H1 (cell line): Measurements from ENCODE around the gene CPEB1. TPM values are rescaled to one million over a fixed set of nuclear protein-coding genes. Genes with fewer than 3 reads are reported as not detected.

ENCODE experiments used
- CTCF ChIA-PET: fragments of 300-600 bp; sonication (Branson Sonifier 250); formaldehyde crosslinking; loops from one replicate; lab custom pipeline; 2021; ENCODE audit not compliant: partially characterized antibody; lab: Charles Lee
- POLR2A ChIA-PET: fragments of 300-600 bp; sonication (Branson Sonifier 250); formaldehyde crosslinking; loops from one replicate; lab custom pipeline; 2021; ENCODE audit warnings: inconsistent platforms; ENCODE audit not compliant: partially characterized antibody; lab: Charles Lee
- DNase-seq, 2 experiments: peaks; one replicate each; pipeline versions ENCODE4 v3.0.0 to v3.0.0-alpha.2; 2010 to 2022; ENCODE audit warnings: low spot score in 2 of 2, low read depth in 1 of 2, mixed read lengths in 1 of 2
- FAIRE-seq: peaks from 2 replicates; lab custom pipeline; 2011; peaks lifted over from hg19 to GRCh38; lab: Jason Lieb, UNC
- H2AFZ ChIP-seq: 2 replicates; pipeline ENCODE4 v1.8.1; 2012; ENCODE audit warnings: low read length, inconsistent platforms
- H2AK5ac ChIP-seq: 2 replicates; pipeline ENCODE4 v1.6.1; 2013; ENCODE audit warnings: low read depth, low read length
- H2BK120ac ChIP-seq: replicated peaks from 2 replicates; pipeline ENCODE3; 2013; ENCODE audit warnings: low read depth, low read length, inconsistent platforms
- H2BK12ac ChIP-seq: 2 replicates; pipeline ENCODE4 v1.6.1; 2013; ENCODE audit warnings: low read depth, low read length
- H2BK15ac ChIP-seq: 2 replicates; pipeline ENCODE4 v1.6.1; 2013; ENCODE audit warnings: low read length
- H2BK20ac ChIP-seq: 2 replicates; pipeline ENCODE4 v1.6.1; 2013; ENCODE audit warnings: low read length
- H2BK5ac ChIP-seq: 2 replicates; pipeline ENCODE4 v1.6.1; 2013; ENCODE audit warnings: low read depth, low read length
- H3K14ac ChIP-seq: 2 replicates; pipeline ENCODE4 v1.6.1; 2013; ENCODE audit warnings: inconsistent platforms; ENCODE audit not compliant: insufficient read length
- H3K18ac ChIP-seq: 2 replicates; pipeline ENCODE4 v1.6.1; 2013; ENCODE audit warnings: low read length; ENCODE audit errors: extremely low read depth
- H3K23ac ChIP-seq: 2 replicates; pipeline ENCODE4 v1.6.1; 2013; ENCODE audit warnings: inconsistent platforms; ENCODE audit not compliant: insufficient read length
- H3K23me2 ChIP-seq: 2 replicates; pipeline ENCODE4 v1.6.1; 2013; ENCODE audit warnings: low read depth, low read length
- H3K27ac ChIP-seq: 2 replicates; pipeline ENCODE4 v1.6.1; 2011; ENCODE audit warnings: low read depth, low read length, inconsistent platforms
- H3K27me3 ChIP-seq, 4 experiments: replicated peaks in 1 of 4; 1 replicate in 1 of 4; 2 replicates in 3 of 4; pipeline versions ENCODE4 v1.6.1 to v1.8.1; 2011 to 2013; ENCODE audit warnings: low read length in 3 of 4, mild to moderate bottlenecking in 3 of 4, inconsistent platforms in 2 of 4, mixed read lengths in 2 of 4, moderate library complexity in 1 of 4; ENCODE audit not compliant: control insufficient read depth in 3 of 4, insufficient read depth in 3 of 4; ENCODE audit errors: extremely low read depth in 1 of 4
- H3K36me3 ChIP-seq, 4 experiments: 2 replicates each; pipeline versions ENCODE4 v1.6.1 to v1.8.1; 2011 to 2013; ENCODE audit warnings: mild to moderate bottlenecking in 4 of 4, low read length in 3 of 4, moderate library complexity in 2 of 4, control low read depth in 1 of 4, inconsistent platforms in 1 of 4; ENCODE audit not compliant: insufficient read depth in 4 of 4, control insufficient read depth in 2 of 4
- H3K4ac ChIP-seq: replicated peaks from 2 replicates; pipeline ENCODE3; 2013; ENCODE audit warnings: low read length, low read depth, mixed read lengths, inconsistent platforms; ENCODE audit not compliant: insufficient read length
- H3K4me1 ChIP-seq, 4 experiments: replicated peaks in 1 of 4; 1 replicate in 1 of 4; 2 replicates in 3 of 4; pipeline versions ENCODE4 v1.6.1 to v1.8.1; 2011 to 2013; ENCODE audit warnings: low read length in 3 of 4, inconsistent platforms in 2 of 4, mixed read lengths in 1 of 4; ENCODE audit not compliant: insufficient read depth in 4 of 4, control insufficient read depth in 3 of 4
- H3K4me2 ChIP-seq, 2 experiments: 2 replicates each; pipeline versions ENCODE4 v1.6.1 to v1.8.1; 2011 to 2013; ENCODE audit warnings: low read depth in 2 of 2, low read length in 2 of 2, control low read depth in 1 of 2, inconsistent platforms in 1 of 2, mild to moderate bottlenecking in 1 of 2; ENCODE audit not compliant: insufficient read depth in 1 of 2
- H3K4me3 ChIP-seq, 4 experiments: fragments of 200-600, 300-600 bp in 1 of 4; sonication (generic), shearing (Covaris generic), sonication (Bioruptor Twin) in 1 of 4; 2 replicates each; pipeline versions ENCODE4 v1.5.1 to v1.8.1; 2011 to 2016; ENCODE audit warnings: low read length in 4 of 4, low read depth in 3 of 4, control low read depth in 2 of 4, inconsistent platforms in 2 of 4, mild to moderate bottlenecking in 2 of 4, mixed read lengths in 1 of 4, moderate library complexity in 1 of 4; ENCODE audit not compliant: insufficient read depth in 2 of 4; ENCODE audit errors: extremely low read depth in 1 of 4
- H3K56ac ChIP-seq: replicated peaks from 2 replicates; pipeline ENCODE3; 2013; ENCODE audit warnings: low read depth, mild to moderate bottlenecking, mixed read lengths, low read length, inconsistent platforms; ENCODE audit not compliant: insufficient read length
- H3K79me1 ChIP-seq: 2 replicates; pipeline ENCODE4 v1.6.1; 2013; ENCODE audit warnings: low read depth, low read length, control low read depth
- H3K79me2 ChIP-seq, 2 experiments: 2 replicates each; pipeline versions ENCODE4 v1.6.1 to v1.8.1; 2012 to 2013; ENCODE audit warnings: low read length in 2 of 2, mild to moderate bottlenecking in 2 of 2, inconsistent platforms in 1 of 2; ENCODE audit not compliant: insufficient read depth in 2 of 2, control insufficient read depth in 1 of 2
- H3K9ac ChIP-seq, 4 experiments: replicated peaks in 1 of 4; 1 replicate in 1 of 4; 2 replicates in 3 of 4; pipeline versions ENCODE4 v1.6.1 to v1.8.1; 2011 to 2013; ENCODE audit warnings: low read depth in 3 of 4, low read length in 3 of 4, control low read depth in 2 of 4, mild to moderate bottlenecking in 2 of 4, moderate library complexity in 2 of 4, inconsistent platforms in 1 of 4; ENCODE audit errors: extremely low read depth in 1 of 4
- H3K9me3 ChIP-seq, 2 experiments: 2 replicates each; pipeline versions ENCODE4 v1.6.1 to v1.8.1; 2012 to 2013; ENCODE audit warnings: mild to moderate bottlenecking in 2 of 2, moderate library complexity in 2 of 2, control low read depth in 1 of 2, inconsistent platforms in 1 of 2, low read depth in 1 of 2, low read length in 1 of 2, mixed read lengths in 1 of 2; ENCODE audit not compliant: insufficient read depth in 2 of 2
- H4K20me1 ChIP-seq, 2 experiments: replicated peaks in 1 of 2; 2 replicates each; pipeline versions ENCODE3 to v1.8.1; 2011 to 2013; ENCODE audit warnings: inconsistent platforms in 2 of 2, low read length in 2 of 2, mild to moderate bottlenecking in 1 of 2; ENCODE audit not compliant: insufficient read depth in 2 of 2, control insufficient read depth in 1 of 2
- H4K5ac ChIP-seq: 2 replicates; pipeline ENCODE4 v1.6.1; 2013; ENCODE audit warnings: low read length, low read depth, mixed read lengths, inconsistent platforms; ENCODE audit not compliant: insufficient read length
- H4K8ac ChIP-seq: 2 replicates; pipeline ENCODE4 v1.8.0; 2013; ENCODE audit warnings: mild to moderate bottlenecking, moderate library complexity, low read length, inconsistent platforms; ENCODE audit not compliant: insufficient read depth; ENCODE audit errors: extremely low read depth
- H4K91ac ChIP-seq: replicated peaks from 2 replicates; pipeline ENCODE3; 2013; ENCODE audit warnings: low read length, mixed read lengths, inconsistent platforms; ENCODE audit not compliant: insufficient read length
- ASH2L ChIP-seq: fragments of 200-600, 300-600 bp; sonication (generic); IDR thresholded peaks from one replicate; pipeline ENCODE4 v1.7.1; 2017; ENCODE audit warnings: low read length
- BACH1 ChIP-seq: IDR thresholded peaks from 2 replicates; pipeline ENCODE4 v1.6.1; 2012; ENCODE audit warnings: low read length, improper control_type of control experiment
- CBX5 ChIP-seq: fragments of 300-800, 300-1000 bp; sonication (generic); IDR thresholded peaks from 2 replicates; pipeline ENCODE4 v1.7.1; 2016; ENCODE audit warnings: antibody characterized with exemption, low read length, low read depth
- CHD1 ChIP-seq: IDR thresholded peaks from 2 replicates; pipeline ENCODE4 v1.6.1; 2012; ENCODE audit warnings: low read depth, low read length, improper control_type of control experiment
- EP300 ChIP-seq, 2 experiments: IDR thresholded peaks; 1 replicate in 1 of 2; 2 replicates in 1 of 2; pipeline ENCODE4 v1.6.1; 2011 to 2012; ENCODE audit warnings: low read depth in 2 of 2, low read length in 2 of 2, mild to moderate bottlenecking in 2 of 2, borderline replicate concordance in 1 of 2, inconsistent platforms in 1 of 2, moderate library complexity in 1 of 2
- EZH2 ChIP-seq: fragments of 200-600 bp; sonication (generic); IDR thresholded peaks from 2 replicates; pipeline ENCODE4 v1.7.1; 2012; ENCODE audit warnings: low read depth, mild to moderate bottlenecking, moderate library complexity, low read length, inconsistent platforms; ENCODE audit not compliant: severe bottlenecking
- GABPA ChIP-seq: IDR thresholded peaks from 2 replicates; pipeline ENCODE4 v1.6.1; 2011; ENCODE audit warnings: mild to moderate bottlenecking, low read length, moderate library complexity, borderline replicate concordance; ENCODE audit not compliant: insufficient read depth
- KDM1A ChIP-seq: fragments of 200-600, 300-600 bp; sonication (generic); IDR thresholded peaks from 2 replicates; pipeline ENCODE4 v1.7.1; 2016; ENCODE audit warnings: mild to moderate bottlenecking, low read length, borderline replicate concordance
- MAFK ChIP-seq: IDR thresholded peaks from 2 replicates; pipeline ENCODE4 v1.6.1; 2012; ENCODE audit warnings: low read depth, mild to moderate bottlenecking, improper control_type of control experiment, low read length
- RFX5 ChIP-seq: IDR thresholded peaks from 2 replicates; pipeline ENCODE4 v1.6.1; 2011; ENCODE audit warnings: low read depth, low read length, improper control_type of control experiment, borderline replicate concordance
- RNF2 ChIP-seq: fragments of 200-900, 300-1000 bp; sonication (generic); IDR thresholded peaks from 2 replicates; pipeline ENCODE4 v1.7.1; 2016; ENCODE audit warnings: borderline replicate concordance, low read depth, mild to moderate bottlenecking, antibody characterized with exemption, low read length; ENCODE audit not compliant: poor library complexity, severe bottlenecking; ENCODE audit errors: missing control alignments
- SRF ChIP-seq: IDR thresholded peaks from 2 replicates; pipeline ENCODE4 v1.6.1; 2011; ENCODE audit warnings: mild to moderate bottlenecking, low read depth, low read length, moderate library complexity
- TAF7 ChIP-seq: optimal IDR thresholded peaks from 2 replicates; pipeline ENCODE3; 2011; ENCODE audit warnings: low read depth, mild to moderate bottlenecking, inconsistent platforms, low read length, moderate library complexity, borderline replicate concordance
- TEAD4 ChIP-seq: IDR thresholded peaks from 2 replicates; pipeline ENCODE4 v1.6.1; 2012; ENCODE audit warnings: low read depth, low read length, inconsistent platforms, mixed read lengths
- WGBS, 2 experiments: shearing (Covaris generic) in 1 of 2; methylation state at CpG; one replicate each; pipeline versions ENCODE4 v1.1.6 to v1.1.7; 2013 to 2015; ENCODE audit warnings: low lambda C conversion rate in 2 of 2, mixed read lengths in 2 of 2, inconsistent platforms in 1 of 2, low coverage in 1 of 2, missing lambda C conversion rate in 1 of 2; ENCODE audit not compliant: insufficient replicate concordance in 2 of 2, insufficient coverage in 1 of 2, insufficient read length in 1 of 2; ENCODE audit errors: extremely low coverage in 1 of 2, missing lambda C conversion rate in 1 of 2; 5-methylcytosine and 5-hydroxymethylcytosine counted together
- polyA plus RNA-seq, 7 experiments: library from polyadenylated mRNA; depleted of rRNA in 3 of 7; stranded (reverse) in 5 of 7; unstranded in 2 of 7; fragments of >200 nt in 5 of 7; fragments of 200-250 nt in 2 of 7; gene quantifications; 1 replicate in 5 of 7; 2 replicates in 1 of 7; 4 replicates in 1 of 7; pipeline versions ENCODE4 v1.2.1 to v1.2.3, GENCODE V29; 2011 to 2013; ENCODE audit warnings: missing spikeins in 2 of 7, mixed read lengths in 2 of 7
- total RNA-seq: library from RNA; stranded (reverse); fragmentation: NEBNext Ultra II Directional; extraction: Animal tissue kit (Norgen Biotek cat#: 25700); gene quantifications from 2 replicates; pipeline ENCODE4 v1.2.1, GENCODE V29; 2021

Gene CPEB1
- total and polyA plus RNA-seq, 2 of the 8 experiments (the other 6 are each of a cell fraction or from before 2014, with no cell fraction given) = 4.4 to 4.5 TPM

- Histone ChIP-seq H2BK12ac (no peak overlapping the region), H2BK20ac (no peak overlapping the region), H3K9ac (no peak overlapping the region), H3K14ac (no peak overlapping the region), H2BK5ac (no peak overlapping the region), H2AK5ac (no peak overlapping the region), H3K4ac (no peak overlapping the region), H2BK120ac (no peak overlapping the region), H3K18ac (no peak overlapping the region), H4K20me1 (no peaks in the 10 kb centered on the region), H4K91ac (no peak overlapping the region), H3K79me2 (no peaks in the 10 kb centered on the region), H3K27me3 (no peaks in the 10 kb centered on the region; a peak in 1 of 7 replicates), H3K4me1 (peaks cover 9 to 16% (median 12%) of the 10 kb centered on the region in 4 experiments), H3K56ac (no peak overlapping the region), H3K9me3 (no peaks in the 10 kb centered on the region), H3K27ac (no peak overlapping the region), H3K79me1 (no peaks in the 10 kb centered on the region), H4K5ac (no peak overlapping the region), H3K36me3 (no peaks in the 10 kb centered on the region), H2BK15ac (no peak overlapping the region), H4K8ac (no peak overlapping the region), H3K23me2 (peaks cover 4% of the 10 kb centered on the region), H3K23ac (no peak overlapping the region), H3K4me3 (no peak overlapping the region), H3K4me2 (no peak overlapping the region), H2AFZ (no peak overlapping the region)
- no peak for FAIRE-seq
- ChIA-PET POLR2A (interaction anchor here (4.7 kb wide), 1 partner anchor 29 kb away, joined by 35 read pairs; the partner anchor contains the start of gene RPS17), CTCF (interaction anchor here (2.0 kb wide), 1 partner anchor 10 kb away, joined by 4 read pairs; no protein-coding TSS in a partner anchor)
- no peak for DNase-seq
- WGBS, 2 experiments = 85% methylated on average over 2 of the region's 2 CpGs; no CpG with 5 or more reads in 1 of the 2 experiments
- no peak for TF ChIP-seq TEAD4
- no peak for TF ChIP-seq ASH2L
- no peak for TF ChIP-seq CBX5
- TF ChIP-seq SRF = no peak
- TF ChIP-seq GABPA = no peak
- no peak for TF ChIP-seq MAFK
- TF ChIP-seq RNF2 = no peak
- no peak for TF ChIP-seq TAF7
- no peak for TF ChIP-seq KDM1A
- no peak for TF ChIP-seq BACH1
- no peak for TF ChIP-seq EZH2
- TF ChIP-seq EP300 (IDR thresholded peaks at IDR 0.05; ENCODE audit: borderline replicate concordance in 1 of 2, low read depth in 2 of 2, low read length in 2 of 2) = no peak
- TF ChIP-seq CHD1 = no peak
- no peak for TF ChIP-seq RFX5
Measured at GRCh38 chr15:82567661-82568060, 79.5 kb downstream of the CPEB1 start.
